ENCODE measurements around the gene RERE. TPM values are rescaled to one million over a fixed set of nuclear protein-coding genes. Genes with fewer than 3 reads are reported as not detected.
"Not testable (repeated sequence)": the region's sequence is repeated elsewhere in the genome, so short reads cannot be mapped to it uniquely, and the experiment has no call there.

The RERE gene
- total RNA-seq, 1 experiment from 2014 or later = 7.2 TPM

DNA sequence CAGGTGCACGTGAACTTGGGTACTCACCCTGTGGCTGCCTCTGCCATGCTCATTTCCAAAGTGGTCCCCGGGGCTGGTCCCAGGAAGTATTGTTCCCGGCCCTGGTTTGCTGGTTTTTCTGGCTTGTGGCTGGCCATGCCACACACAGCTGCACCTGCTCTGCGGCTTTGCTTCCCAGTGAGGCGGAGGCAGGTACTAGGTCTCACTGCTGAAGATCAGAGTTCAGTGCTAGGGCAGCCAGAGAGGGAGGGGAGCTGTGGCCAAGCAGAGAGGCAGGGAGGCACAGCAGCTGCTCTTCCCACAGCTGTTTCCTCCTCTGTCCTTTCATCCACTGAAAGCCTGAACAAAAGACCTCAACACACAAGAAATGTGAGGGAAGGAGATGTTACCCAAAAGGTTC, 30.6 kb upstream of the RERE start:
- H3K27me3 ChIP-seq = no peaks in the 10 kb centered on the region
- no peak for DNase-seq
- H3K4me3 ChIP-seq = no peak overlapping the region
- H3K9me3 ChIP-seq = no peaks in the 10 kb centered on the region
- H3K36me3 ChIP-seq = no peaks in the 10 kb centered on the region

DNA sequence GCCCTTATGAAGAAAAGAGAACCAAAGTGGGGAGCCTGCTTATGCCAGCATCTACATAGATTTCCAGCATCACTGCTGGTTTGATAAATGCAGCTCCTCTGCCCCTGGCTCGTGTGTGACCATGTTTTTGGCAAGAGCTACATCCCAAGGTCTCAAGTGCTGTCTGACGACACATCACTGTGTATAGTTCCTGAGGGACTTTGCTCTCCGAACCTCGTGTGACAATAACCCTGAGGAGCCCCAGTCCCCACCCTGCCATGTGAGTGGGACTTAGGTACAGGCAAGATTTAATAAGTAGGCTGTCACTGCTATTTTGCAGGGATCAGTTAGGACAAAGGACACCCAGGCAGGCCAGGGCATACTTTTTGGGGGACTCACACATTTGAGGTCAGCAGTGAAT, 28.8 kb upstream of the RERE start:
- H3K4me3 ChIP-seq = no peak overlapping the region
- H3K36me3 ChIP-seq = no peaks in the 10 kb centered on the region
- H3K9me3 ChIP-seq = no peaks in the 10 kb centered on the region
- no peak for DNase-seq
- no peaks in the 10 kb centered on the region for H3K27me3 ChIP-seq

DNA sequence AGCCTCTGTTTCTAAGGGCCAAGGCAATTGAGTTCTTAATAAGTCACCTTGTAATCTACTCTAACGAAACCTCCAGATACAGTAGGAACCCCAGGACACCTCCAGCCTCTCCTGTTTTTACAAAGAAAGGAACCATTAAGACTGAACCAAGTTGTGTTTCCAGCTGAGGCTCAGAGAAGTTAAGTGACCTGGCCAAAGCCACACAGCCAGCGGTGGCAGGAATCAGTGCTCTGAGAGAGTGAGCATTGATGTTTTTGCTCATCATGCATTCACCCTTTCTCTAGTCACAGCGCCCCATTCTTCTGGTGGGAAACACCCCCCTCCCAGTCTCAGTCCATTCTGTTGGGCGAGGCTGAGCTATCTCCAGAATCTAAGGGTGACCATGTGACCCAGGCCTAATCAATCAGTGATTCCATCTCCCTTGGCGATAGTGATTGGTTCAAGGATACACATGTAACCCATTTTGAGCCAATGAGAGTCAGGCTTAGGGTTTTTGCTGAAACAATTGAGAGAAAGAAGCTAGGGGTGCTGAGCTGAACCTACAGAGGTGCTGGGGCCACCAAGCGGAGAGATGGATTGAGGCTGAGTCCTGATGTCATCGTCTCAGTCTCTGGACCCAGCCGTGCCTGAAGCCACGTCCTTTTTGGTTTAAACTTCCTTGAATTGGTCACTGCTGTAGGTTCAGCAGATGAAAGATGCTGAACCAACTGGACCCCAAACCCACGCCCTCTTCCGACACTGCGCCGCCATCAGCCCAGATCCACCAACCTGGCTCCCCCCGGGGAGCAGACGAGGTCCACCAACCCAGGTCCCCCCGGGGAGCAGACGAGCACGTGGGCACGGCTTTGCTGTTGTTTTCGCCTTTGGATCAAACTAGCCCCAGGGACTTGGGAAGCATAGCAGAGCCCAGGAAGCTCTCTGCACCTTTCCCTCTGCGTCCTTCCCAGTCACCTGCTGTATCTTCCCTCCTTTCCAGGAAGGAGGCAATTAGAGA, 28.0 kb upstream of the RERE start:
- Histone ChIP-seq H3K27me3 (no peaks in the 10 kb centered on the region), H3K36me3 (no peaks in the 10 kb centered on the region), H3K4me3 (no peak overlapping the region), H3K9me3 (no peaks in the 10 kb centered on the region)
- no peak for DNase-seq

DNA sequence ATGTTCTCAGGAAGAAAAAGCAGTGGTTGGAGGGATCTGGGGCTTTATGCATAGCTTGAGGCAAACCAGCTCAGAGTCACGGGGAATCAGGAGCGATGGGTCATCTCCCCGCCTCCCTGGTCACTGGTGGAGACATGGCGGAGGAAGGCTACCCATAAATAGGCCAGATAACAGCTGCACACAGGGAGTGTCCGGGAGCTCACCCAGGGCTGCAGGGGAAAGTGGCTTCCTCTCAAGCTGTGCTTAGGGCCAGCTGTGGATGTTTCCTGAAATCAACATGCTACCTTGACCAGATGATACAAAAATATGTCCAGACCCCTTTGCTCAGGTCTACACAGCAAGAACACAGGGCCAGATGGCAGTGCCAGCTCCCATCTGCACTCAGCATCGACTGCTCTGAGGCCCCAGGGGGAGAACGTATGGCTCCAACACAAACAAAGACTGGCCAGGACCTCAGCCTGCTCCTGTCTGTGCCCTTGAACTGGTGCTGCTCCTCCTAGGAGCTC, 27.1 kb upstream of the RERE start:
- Histone ChIP-seq H3K9me3 (no peaks in the 10 kb centered on the region), H3K36me3 (no peaks in the 10 kb centered on the region), H3K27me3 (no peaks in the 10 kb centered on the region), H3K4me3 (no peak overlapping the region)
- DNase-seq = no peak

DNA sequence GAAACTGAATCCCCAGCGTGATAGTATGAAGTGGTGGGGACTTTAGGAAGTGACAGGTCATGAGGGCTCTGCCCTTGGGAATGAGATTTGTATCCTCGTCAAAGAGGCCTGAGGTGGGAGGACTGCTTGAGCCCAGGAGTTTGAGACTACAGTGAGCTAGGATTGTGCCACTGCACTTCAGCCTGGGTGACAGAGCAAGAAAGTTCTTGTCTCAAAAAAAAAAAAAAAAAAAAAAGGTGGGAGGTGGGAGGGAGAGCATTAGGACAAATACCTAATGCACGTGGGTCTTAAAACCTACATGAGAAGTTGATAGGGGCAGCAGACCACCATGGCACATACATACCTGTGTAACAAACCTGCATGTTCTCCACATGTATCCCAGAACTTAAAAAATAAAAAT, 24.0 kb upstream of the RERE start:
- Histone ChIP-seq H3K4me3 (no peak overlapping the region), H3K27me3 (no peaks in the 10 kb centered on the region), H3K36me3 (no peaks in the 10 kb centered on the region), H3K9me3 (no peaks in the 10 kb centered on the region)
- DNase-seq = no peak

DNA sequence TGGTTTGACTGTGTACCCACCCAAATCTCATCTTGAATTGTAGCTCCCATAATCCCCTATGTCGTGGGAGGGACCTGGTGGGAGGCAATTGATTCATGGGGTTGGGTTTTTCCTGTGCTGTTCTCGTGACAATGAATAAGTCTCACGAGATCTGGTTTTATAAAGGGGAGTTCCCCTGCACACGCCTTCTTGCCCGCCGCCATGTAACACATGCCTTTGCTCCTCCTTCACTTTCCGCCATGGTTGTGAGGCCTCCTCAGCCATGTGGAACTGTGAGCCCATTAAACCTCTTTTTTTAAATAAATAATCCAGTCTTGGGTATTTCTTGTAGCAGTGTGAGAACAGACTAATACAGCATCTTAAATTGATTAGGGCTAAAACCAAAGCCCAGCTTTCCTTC, 22.6 kb upstream of the RERE start:
- H3K4me3 ChIP-seq = no peak overlapping the region
- no peak for DNase-seq
- H3K36me3 ChIP-seq = no peaks in the 10 kb centered on the region
- no peaks in the 10 kb centered on the region for H3K27me3 ChIP-seq
- H3K9me3 ChIP-seq = no peaks in the 10 kb centered on the region

DNA sequence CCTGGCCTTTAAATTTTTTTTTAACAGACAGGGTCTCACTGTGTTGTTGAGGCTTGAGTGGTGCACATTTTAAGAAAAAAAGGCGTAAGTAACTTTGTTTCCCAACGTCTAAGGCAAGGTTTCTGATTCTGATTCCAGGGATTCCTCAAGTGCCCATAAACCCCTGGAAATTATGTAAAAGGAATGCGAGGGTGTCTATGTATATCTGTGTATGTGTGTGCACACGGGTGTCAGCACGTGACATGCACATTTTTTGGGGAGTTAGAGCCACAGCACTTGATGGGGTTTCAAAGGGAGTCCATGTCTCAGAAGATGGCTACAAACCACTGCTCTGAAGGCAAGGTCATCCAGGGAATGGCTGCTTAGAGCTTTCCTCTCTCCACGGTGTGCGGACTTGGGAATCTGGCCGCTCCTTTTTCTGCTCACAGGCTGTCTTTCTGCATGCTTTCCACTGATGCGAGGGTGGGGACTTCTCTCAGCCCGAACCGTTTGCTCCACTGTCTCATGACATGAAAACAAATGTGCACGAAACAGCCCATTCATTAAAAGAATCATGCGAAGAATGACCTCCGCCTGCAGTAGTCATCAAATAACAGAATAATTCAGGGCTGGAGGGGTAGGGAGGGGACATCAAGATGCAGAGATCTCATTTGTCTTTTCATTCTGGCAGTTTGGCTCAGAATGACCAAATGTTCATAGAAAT, 18.7 kb upstream of the RERE start:
- no peak for DNase-seq
- Histone ChIP-seq H3K9me3 (no peaks in the 10 kb centered on the region), H3K27me3 (no peaks in the 10 kb centered on the region), H3K36me3 (no peaks in the 10 kb centered on the region), H3K4me3 (no peak overlapping the region)

DNA sequence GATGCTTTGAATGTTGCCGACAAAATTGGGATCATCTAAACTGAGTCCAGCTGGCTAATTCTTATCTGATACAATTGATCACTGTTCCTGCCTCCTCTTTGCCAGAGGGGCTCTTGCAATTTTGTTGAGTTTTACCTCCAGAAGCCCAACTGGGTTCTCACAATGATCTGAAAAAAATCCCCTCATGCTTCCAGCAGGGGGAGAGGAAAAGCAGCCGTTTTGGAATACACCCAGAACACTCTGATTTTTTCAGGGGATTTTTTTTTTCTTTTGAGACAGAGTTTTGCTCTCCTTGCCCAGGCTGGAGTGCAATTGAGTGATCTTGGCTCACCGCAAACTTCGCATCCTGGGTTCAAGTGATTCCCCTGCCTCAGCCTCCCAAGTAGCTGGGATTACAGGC, 13.9 kb upstream of the RERE start:
- Histone ChIP-seq H3K9me3 (no peaks in the 10 kb centered on the region), H3K36me3 (no peaks in the 10 kb centered on the region), H3K4me3 (no peak overlapping the region), H3K27me3 (no peaks in the 10 kb centered on the region)
- no peak for DNase-seq

DNA sequence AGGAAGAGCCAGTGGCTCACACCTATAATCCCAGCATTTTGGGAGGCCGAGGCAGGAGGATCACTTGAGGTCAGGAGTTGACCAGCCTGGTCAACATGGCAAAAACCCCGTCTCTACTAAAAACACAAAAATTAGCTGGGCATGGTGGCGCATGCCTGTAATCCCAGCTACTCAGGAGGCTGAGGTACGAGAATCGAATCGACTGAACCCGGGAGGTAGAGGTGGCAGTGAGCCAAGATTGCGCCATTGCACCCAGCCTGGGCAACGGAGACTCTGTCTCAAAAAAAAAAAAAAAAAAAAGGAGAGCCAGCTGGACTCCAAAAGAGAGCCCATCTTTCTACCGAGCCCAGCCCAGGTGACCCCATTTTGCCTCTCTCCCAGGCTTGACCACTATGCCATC, 13.3 kb upstream of the RERE start:
- H3K27me3 ChIP-seq, H3K4me3 ChIP-seq, H3K36me3 ChIP-seq, H3K9me3 ChIP-seq, DNase-seq: not testable (repeated sequence)

DNA sequence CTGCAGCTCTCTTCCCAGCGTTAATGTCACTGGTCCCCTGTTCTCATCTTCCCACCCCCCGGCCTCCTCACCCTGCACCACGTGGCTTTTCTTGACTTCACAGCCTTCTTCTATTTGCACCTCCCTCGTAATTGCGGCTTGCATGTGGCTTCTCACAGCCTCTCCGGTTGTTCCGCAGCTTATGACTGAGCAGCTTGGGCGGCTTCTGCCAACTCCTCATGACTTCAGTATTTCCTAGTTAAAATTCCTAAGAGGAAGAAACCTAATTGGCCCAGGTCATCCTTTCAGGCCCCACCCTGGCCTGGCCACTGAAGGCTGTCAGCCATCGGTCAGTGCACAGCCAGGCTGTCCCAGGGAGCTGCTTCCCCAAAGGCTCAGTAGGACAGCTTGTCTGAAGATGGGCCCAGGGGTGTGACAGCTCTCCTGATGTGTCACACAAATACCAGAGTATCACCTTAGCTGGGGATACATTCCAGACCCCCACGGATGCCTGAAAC, 8.6 kb upstream of the RERE start:
- no peaks in the 10 kb centered on the region for H3K9me3 ChIP-seq
- no peaks in the 10 kb centered on the region for H3K36me3 ChIP-seq
- H3K4me3 ChIP-seq = peak overlapping the region; percentile 20; the same call in 1 of the 2 replicates
- peak; percentile 94 for DNase-seq
- H3K27me3 ChIP-seq = no peaks in the 10 kb centered on the region

DNA sequence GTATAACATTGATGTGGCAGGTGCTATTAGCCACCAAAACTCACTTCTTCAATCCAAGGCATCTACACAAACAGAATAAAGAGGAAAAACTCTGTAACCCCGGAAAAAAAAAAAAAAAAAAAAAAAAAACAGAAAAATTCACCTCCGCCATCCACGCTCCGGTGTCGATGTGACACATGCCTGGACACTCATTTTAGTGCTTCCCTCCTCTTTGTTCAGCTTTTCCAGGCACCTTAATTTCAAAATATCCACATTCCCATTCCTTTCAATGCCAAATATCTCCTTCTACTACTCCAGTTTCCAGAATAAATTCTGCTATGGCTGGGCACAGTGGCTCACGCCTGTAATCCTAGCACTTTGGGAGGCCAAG, 5.8 kb upstream of the RERE start:
- Histone ChIP-seq H3K36me3 (no peaks in the 10 kb centered on the region), H3K4me3 (no peak overlapping the region), H3K27me3 (no peaks in the 10 kb centered on the region), H3K9me3 (no peaks in the 10 kb centered on the region)
- DNase-seq = no peak

DNA sequence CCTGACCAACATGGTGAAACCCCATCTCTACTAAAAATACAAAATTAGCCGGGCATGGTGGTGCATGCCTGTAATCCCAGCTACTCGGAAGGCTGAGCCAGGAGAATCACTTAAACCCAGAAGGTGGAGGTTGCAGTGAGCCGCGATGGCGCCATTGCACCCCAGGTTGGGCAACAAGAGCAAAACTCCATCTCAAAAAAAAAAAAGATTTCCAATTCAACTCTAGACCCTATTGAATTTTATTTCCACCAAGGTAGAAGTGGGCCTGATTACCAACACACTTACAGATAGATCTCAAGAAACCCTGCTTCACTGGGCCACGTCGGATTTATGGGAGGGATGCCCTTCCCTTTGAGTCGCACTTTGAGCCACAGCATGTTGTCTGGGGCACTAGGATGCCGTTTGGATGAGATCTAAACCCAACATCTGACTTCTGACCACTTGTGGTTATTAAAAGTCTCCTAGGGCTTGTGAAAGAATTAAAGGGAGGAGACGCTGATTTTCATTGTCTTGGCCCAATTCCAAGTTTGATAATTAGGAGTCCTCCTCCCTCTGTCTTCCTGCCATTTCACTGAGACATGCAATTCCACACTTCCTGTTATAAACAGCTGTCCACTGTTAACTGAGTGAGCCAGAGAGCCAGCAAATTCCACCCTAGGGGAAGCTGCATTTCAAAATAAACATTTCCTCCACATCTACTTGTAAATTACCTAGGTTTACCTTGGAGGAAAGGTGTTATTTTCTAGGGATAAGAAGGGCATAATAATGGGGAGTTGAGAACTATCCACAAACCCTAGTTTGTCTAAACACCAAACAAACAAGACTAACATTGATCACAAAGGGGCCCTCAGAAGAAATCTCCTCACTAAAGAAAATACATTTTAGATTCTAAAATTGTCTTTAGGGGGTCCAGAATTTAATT, 5.2 kb upstream of the RERE start:
- H3K27me3 ChIP-seq = no peaks in the 10 kb centered on the region
- DNase-seq = peak; percentile 39

DNA sequence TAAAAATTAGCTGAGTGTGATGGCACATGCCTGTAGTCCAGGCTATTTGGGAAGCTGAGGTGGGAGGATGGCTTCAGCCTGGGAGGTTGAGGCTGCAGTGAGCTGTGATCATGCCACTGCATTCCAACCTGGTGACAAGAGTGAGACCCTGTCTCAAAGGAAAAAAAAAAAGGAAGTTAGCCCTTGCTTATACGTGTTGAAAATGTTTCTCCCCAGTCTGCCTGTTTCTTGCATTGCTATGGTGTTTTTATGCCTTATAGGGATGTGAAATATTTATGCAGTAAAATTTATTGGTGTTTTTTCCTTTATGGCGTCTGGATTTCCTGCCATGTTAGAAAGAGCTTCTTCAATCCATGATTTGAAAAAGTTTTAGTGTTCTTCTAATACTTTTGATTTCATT, 3.6 kb upstream of the RERE start:
- H3K4me3 ChIP-seq = no peak overlapping the region
- H3K9me3 ChIP-seq = no peaks in the 10 kb centered on the region
- H3K27me3 ChIP-seq = no peaks in the 10 kb centered on the region
- H3K36me3 ChIP-seq = no peaks in the 10 kb centered on the region
- no peak for DNase-seq

More for the DNA sequence above, 5.2 kb upstream of the RERE start:
- no peaks in the 10 kb centered on the region for H3K36me3 ChIP-seq
- no peak overlapping the region for H3K4me3 ChIP-seq
- no peaks in the 10 kb centered on the region for H3K9me3 ChIP-seq

DNA sequence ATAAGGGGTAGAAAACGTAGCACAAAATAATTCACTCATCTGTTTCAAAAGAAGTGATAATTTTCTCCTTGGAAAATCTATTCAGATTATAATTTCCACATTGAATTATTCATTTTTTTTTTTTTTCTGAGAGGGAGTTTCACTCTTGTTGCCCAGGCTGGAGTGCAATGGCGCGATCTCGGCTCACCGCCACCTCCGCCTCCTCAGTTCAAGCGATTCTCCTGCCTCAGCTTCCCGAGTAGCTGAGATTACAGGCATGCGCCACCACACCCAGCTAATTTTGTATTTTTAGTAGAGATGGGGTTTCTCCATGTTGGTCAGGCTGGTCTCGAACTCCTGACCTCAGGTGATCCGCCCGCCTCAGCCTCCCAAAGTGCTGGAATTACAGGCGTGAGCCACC, 1.3 kb upstream of the RERE start:
- not testable (repeated sequence) for DNase-seq, H3K36me3 ChIP-seq, H3K9me3 ChIP-seq, H3K27me3 ChIP-seq
- H3K4me3 ChIP-seq = peak overlapping the region; percentile 73

DNA sequence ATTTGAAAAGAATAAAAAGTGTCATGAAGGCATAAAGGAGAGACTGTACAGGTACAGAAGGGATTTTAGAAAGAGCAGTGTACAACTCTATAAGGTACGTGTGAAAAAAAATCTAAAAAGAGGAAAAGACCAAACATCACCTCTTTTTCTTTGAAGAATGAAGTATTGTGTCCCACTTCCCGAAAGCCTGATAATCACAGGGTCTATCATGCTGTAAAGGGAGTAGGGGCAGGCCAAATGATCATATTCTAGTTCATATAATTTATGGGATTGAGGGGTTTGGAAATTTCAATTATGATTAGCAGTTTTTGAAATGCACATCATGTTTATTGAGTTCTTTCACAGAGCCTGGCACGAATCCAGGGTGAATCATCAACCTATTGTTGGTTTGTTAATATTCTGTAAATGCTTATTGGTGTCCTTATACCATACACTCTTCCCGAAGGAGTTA, 910 bp upstream of the RERE start:
- Histone ChIP-seq H3K9me3 (no peaks in the 10 kb centered on the region), H3K4me3 (peak overlapping the region; percentile 73), H3K36me3 (no peaks in the 10 kb centered on the region), H3K27me3 (no peaks in the 10 kb centered on the region)
- peak; percentile 74 for DNase-seq

DNA sequence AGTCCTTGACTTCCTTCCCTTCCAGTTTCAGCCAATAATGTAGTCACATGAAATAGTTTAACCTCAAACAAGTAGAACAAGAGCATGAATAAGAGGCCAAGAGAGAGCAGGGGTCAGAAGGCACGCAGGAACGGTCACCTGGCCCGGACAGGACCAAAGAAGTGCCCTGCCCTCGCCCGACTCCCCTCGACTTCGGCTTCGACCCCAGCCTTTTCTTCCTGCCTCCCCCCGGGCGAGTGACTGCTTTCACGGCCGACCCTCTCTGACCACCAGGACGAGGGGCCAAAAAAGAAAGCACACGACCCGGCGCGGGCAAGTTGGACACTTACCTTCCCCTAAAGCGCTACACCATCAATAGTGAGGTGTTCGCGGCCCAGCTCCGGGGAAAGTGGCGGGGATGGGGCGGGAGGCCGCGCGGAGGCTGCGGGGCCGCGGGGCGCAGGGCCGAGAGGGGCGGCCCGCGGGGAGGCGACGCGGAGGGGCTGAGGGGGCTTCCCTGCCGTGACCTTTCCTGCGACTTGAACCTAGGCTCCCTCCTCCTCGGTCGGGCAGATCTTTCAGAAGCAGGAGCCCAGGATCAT, 519 bp downstream of the RERE start:
- peak overlapping the region; percentile 73 for H3K4me3 ChIP-seq
- DNase-seq = no peak
- no peaks in the 10 kb centered on the region for H3K27me3 ChIP-seq
- H3K9me3 ChIP-seq = no peaks in the 10 kb centered on the region
- H3K36me3 ChIP-seq = no peaks in the 10 kb centered on the region

All from MG63 (cell line).